HG02938 (cell line): ENCODE data around the gene NEDD4L.
A peak's percentile ranks its signal among the peaks of the same experiment; 100 is the strongest.

Experiments used
- ATAC-seq: cut with Tn5 transposase; IDR thresholded peaks from one replicate; pipeline ENCODE4 v1.9.1; 2021; ENCODE audit warnings: mild to moderate bottlenecking, moderate library complexity; ENCODE audit not compliant: unreplicated experiment

The NEDD4L gene

DNA sequence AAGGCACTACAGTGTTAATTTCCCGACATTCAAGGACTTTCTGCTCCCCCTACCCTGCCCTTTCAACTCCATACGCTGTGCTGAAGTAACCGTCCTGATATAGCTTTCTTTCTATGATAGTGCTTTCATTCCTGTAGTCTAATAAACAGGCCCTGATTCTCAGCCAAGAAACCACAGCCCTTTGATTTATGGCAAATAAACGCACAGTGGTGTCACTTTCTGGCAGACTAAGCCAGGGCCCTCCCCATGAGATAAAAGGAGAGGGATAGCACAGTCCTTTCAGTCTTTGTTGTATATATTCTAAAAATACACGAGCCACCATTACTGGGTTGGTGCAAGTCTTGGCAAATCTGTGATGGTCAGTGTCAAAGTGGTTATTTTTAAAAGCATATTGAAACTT, 293.7 kb downstream of the NEDD4L start:
- no peak for ATAC-seq

DNA sequence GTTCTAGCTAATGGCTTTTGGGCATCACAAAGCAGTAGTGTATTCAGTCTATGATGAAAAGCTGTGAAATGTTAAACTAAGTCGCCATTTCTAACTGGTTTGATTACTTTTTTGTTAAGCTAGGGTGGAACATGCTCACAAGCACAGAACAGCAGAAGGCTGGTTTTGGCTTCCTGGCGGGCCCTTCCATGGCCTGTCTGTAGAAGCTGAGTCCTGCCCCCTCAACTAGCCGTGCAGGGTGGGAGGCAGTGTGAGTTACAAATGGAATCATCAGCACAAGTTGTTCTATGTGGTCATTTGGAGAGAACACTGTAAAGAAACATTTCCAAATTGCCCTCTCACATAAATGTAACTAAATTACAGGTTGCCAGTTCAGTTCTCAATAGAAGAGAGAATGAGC, 294.1 kb downstream of the NEDD4L start:
- no peak for ATAC-seq

DNA sequence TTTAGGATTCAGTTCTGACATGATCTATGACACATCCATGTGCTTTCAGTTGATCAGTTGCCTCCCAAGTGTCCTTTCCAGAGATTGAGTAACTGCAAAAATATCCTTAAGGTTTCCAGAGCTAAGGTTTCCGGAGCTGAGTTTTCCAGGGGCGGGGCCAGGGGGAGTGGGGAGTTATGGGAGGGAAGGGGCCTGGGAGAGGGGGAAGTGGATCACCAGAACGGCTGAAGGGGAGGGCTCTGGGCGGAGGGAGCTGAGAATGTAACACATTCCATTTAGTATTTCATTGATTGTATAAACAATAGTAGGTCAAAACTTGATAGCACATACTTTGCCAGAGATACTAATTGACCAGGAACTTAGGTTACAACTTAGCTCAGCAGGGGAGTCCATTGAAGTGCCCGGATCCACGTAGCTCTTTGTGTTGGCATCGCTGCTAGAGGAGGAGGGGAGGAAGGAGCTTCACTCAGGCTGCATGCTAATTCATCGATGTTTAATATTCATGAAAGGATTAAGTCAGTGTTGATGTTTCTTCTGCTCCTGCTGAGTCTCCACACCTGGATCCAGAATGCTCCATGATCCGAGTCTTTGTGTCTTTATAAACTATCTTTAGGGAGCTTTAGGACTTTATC, 295.1 kb downstream of the NEDD4L start:
- ATAC-seq = no peak

DNA sequence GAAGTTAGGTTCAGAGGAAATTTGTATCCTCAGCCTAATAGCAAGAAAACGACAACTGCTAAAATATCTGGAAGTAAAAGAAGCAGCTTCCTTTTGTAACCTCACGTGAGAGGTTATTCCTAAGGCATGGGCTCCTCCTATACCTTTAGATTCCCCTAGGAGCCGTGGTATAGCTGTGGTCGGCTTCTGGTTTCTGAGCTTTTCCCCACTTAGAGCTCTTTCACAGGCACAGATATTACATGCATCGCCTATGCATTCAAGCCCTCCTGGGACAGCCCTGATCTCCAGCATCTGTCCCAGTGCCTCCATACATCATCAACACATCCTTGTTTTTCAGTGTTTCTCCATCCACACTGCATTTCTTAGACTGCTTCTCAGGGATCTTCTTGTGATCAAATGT, 295.9 kb downstream of the NEDD4L start:
- ATAC-seq = no peak

DNA sequence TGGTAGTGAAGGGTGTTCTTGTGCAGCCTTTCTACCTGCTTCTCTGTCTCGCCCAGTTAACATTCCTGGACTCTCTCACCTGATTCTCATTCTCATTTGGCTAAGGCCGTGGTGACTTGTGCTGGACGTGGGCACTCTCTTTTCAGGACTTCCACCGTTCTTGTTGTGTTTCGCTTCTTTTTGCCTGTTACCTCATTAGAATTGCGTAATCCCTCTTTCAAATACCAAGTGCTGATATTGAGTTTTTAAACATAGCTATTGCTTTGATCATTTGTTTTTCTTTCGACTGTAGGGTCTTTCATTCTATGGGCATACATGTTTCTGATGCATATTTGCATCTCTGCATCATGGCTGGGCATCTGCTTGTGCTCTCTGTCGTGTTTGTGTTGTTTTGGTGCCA, 297.9 kb downstream of the NEDD4L start:
- ATAC-seq = no peak

DNA sequence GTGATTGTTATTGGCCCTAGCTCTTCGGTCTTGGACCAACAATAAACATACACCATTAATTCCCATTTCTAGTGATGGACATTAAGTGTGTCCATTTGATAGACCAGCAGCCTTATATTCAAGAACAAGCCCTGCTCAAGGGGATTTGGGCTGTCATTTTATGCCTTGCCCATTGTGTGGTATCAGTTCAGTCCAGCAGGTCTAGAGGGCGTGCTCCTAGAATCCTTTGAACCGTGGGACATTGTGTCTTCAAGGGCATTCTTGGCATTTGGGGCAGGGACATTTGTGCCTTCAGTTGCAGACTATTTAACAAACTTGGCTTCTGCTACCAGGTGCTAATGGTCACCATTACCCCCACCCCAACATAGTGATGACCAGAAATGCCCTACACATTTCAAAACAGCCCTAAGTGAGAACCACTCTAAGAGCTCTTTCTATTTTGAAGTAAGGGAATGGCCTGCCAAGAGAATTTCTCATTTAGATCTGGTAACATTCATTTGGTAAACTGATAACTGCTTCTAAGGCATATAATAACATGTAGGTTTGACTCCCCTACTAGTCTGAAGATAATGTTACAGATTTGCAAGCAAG, 300.1 kb downstream of the NEDD4L start:
- no peak for ATAC-seq

DNA sequence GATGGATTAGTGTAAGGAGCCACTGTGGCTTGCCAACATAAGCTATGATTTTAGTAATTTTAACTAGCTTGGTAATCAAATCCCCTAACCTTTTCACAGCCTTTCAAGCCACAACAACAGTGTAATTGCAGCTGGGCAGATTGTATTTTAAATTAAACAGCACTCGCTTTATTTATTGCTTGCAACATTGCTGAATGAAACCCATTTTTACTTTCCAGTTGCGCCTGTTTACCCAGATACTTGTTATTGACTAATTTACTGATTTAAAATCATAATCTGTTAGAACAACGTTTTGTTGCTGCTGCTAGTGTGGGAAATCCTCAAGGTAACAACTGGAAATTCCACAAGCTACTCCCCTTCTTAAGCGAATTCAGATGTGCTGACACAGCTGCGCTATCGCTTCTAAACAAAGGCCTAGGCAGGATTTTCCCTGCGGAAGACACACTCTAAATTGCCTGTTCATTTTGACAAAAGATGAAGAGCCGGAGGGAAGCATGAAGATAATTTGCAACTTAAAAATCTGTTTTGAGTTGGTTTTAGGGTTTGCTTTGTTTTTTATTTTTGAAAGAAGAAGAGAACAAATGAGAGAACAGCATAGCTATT, 300.9 kb downstream of the NEDD4L start:
- no peak for ATAC-seq

DNA sequence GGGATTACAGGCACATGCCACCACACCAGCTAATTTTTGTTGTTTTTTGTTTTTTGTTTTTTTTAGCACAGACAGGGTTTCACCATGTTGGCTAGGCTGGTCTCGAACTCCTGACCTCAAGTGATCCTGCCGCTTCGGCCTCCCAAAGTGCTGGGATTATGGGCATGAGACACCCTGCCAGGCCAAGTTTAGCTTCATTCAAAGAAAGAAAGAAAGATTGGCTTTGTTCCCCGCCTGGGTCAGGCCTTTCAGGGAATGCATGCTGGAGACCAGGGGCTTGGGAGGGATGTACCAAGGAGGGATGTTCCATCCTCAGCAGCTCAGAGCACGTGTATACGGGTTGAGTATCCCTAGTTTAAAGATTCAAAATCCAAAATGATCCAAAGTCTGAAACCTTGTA, 301.8 kb downstream of the NEDD4L start:
- no peak for ATAC-seq

DNA sequence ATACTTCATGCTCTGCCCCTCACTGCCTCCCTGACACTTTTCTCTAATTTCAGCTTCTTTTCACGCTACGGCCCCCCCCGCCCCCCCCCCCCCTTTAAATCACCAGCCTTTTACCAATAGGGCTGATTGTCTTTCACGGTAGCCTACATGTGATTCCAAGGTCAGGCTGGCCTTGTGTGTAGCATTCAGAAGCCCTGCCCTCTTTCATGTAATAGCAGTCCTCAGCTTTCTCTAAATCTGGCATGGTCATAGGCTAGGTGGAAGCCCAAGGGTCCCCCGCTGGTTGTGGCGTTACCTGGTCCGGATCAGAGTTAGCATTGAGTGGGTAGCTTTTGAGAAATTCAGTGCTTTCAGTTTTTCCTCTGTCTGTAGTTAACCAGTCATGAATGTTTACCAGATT, 303.1 kb downstream of the NEDD4L start:
- ATAC-seq = no peak

DNA sequence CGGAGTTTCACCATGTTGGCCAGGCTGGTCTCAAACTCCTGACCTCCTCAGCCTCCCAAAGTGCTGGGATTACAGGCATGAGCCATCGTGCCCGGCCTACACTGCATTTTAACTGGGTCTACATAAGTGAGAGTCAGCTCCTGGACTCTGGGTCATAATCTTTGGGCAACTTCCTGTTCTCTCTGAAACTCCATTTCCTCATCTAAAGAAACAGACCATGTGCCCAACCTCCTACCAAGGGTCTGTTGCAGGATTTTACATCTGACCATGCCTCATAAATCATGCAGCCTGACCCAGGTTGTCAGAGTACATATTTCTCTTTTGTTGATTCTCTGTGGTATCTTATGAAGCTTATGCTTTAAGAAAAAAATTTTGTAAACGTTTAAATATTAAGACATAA, 304.5 kb downstream of the NEDD4L start:
- ATAC-seq = no peak

DNA sequence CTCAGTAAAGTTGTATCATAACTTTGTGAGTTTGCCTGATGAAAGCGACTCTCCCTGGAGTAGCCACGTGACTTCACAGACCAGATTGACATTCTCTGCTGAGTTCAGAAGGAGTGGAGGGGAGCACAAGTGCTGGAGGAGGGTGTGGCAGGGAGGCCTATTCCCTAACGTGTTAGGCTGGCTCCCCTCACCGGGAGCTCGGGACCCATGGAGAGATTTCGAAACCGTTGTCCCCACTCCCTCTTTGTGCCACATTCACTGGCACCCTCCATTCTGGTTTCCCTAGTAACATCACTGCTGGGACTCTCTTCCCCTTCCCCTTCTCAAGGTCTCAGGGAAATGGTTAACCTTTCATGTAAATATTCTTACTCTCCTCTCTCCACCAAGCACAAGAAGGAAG, 304.9 kb downstream of the NEDD4L start:
- ATAC-seq = no peak

DNA sequence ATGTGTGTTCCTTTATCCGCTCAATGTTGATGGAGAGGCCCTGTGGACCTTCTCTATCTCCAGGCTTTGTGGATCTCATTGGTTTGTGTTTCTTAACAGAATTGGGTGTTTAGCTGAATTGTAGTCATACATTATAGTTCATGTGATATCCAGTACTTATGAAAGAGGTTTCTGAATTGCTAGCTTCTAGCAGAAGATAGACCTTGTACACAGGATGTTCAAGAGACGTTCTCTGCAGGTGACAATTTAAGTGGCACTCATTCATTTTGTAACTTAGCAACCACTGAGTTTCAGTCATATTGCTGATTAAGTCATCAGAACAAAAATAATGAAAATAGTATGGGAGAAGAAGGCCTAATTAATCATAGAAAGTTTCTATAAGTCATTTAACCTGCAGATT, 305.6 kb downstream of the NEDD4L start:
- ATAC-seq = peak; percentile 58

DNA sequence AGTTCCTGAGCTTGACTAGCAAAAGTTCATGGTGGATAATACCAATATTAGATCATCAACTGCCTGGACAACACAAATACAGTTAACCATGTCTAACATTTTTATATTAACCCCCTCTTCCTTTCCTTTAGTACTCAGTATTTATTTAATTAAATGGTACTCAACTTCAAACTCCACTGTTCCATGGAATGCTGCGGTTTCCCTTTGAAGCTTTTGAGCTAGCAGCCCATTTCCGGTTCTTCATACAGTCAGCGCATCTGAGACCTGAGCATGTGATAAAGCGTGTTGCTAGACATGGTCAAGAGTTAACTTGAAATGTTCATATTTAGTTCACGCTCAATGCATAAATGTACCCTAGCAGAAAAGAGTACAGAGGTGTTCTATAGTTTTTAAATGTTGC, 306.5 kb downstream of the NEDD4L start:
- ATAC-seq = no peak

DNA sequence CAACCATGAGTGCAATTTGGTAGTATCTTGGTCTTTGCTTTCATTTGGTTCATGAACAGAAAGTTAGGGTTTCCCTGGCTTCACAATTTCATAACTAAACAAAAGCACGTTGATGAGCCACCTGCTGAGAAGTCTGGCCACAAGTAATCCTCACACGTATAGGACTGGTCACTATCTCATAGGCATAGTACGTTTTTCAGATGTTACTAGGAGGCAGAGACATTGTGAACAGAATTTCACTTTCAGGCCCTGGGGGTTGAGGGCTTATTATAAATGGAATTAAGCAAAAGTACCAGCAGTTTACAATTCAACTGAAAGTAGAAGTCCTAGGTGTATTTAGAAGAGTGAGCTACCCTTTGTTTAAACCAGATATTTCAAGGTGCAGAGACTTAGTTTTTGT, 307.8 kb downstream of the NEDD4L start:
- no peak for ATAC-seq

DNA sequence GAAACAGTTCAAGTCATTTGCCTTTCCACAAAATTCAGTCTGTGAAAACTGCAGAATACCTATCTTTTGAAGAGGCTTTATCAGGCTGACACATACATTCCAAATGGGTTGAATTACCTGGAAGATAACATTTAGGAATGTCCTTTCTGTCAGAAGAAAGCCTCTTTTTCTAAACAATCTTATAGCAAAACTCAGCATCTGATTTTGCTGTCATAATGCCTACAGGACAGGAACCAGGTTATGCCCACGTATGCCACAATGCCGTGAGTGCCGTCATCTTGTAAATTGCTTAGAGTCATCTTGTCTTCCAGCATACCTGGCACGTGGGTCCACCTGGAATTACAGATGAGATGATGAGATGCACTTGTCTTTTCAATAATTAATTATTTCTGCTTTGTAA, 309.6 kb downstream of the NEDD4L start:
- ATAC-seq = no peak

DNA sequence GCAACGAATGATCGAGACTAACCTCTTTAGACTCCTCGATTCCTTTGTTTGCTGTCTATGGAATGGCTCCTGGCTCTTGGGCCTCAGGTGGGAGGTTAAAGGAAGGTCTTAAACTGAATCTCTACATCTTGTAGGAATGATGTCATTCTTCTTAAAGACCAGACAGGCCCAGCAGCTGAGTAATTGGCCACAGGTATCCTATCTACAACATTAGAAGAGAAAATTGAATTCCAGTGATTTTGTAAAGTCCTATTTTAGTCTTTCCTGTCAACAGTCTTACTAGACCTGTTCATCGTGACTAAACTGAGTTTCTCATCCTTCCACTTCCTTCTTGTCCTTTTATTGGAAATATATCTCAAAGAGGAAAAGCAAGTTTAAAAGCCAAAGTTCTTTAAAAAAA, 310.0 kb downstream of the NEDD4L start:
- no peak for ATAC-seq

DNA sequence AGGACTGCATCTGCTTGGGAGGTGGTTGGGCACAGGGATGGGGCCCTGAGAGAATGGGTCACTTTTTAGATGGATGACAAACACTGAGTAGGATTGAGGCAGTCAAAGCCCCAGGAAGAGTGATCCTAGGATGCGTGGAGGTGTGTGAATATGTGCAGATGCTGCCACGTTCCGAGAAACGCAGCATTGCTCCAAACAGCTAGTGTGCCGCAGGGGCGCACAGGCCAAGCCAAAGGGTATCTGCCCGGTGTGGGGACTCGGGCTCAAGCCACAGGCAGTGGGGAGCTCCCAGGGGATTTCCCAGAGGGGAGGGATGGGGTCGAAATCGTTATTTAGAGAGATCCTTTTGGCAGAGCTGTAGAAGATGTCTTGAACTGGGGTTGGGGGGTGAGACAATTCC, 310.8 kb downstream of the NEDD4L start:
- no peak for ATAC-seq

DNA sequence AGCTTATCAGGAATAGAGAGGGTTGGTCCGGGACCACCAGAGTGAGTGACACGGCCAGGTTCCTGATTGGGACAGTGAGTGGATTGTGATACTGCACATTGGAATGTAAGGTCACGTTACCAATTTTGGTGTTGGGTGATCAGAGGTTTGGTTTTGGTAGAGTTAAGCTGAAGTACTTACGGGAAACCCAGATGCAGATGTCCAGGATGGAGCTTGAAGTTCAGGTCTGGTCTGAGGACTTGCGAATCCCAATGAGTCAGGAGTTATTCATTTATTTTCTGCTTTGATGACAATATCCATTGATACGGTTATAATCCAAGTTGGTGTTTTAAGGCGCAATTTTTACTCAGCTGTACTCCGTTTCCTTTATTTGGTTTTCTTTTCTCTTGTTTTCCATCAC, 311.2 kb downstream of the NEDD4L start:
- no peak for ATAC-seq

DNA sequence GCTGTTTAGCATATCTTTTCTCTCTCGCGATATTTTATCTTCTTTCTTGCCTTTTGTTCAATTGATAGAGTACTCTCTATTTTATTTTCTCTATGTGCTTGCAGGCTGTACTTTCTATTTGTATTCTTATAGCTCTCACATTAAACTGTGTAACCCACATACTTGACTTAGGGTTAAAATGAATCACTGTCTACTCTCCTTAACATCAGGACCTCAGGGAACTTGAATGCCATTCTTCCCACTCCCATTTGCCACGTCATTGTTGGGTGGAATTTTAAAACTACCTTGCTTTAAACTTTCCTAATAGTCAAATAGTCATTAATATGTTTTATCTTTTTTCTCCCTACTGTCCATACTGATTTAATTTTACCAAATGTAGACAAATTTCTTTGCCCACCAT, 315.2 kb downstream of the NEDD4L start:
- no peak for ATAC-seq

DNA sequence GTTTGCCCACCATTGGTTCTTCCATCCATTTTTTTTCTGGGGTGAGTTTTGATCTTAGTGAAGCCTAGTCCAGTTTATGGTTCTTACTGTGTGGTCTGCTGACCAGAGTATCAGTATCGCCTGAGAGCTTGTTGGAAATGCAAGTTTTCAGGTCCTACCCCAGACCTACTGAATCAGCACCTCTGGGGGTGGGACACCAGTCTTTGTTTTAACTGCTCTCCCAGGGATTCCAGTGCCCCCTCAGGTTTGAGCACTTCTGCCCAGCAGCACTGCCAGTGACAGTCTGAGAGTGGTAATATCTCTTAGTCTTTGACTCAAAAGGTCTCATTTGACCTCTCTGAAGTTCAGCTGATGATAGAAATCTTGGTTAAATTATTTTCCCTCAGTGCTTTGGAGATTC, 315.6 kb downstream of the NEDD4L start:
- ATAC-seq = no peak

DNA sequence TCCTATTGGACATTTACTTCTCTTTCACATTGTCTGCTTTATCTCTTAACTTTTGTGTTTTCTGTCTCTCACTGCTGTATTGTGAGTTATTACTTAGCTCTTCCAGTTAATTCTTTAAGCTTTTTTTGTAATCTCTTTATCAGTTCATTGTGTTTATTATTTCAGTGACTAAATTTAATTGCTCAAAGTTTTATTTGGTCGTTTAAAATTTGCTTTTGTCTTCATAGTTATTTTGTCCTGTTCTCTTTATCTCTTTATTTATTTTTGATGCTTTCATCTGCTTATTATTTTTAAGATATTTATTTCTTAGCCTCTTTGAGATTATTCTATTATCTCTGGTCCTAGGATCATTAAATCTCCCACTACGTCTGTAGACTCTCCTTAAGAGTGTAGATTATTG, 316.3 kb downstream of the NEDD4L start:
- no peak for ATAC-seq

DNA sequence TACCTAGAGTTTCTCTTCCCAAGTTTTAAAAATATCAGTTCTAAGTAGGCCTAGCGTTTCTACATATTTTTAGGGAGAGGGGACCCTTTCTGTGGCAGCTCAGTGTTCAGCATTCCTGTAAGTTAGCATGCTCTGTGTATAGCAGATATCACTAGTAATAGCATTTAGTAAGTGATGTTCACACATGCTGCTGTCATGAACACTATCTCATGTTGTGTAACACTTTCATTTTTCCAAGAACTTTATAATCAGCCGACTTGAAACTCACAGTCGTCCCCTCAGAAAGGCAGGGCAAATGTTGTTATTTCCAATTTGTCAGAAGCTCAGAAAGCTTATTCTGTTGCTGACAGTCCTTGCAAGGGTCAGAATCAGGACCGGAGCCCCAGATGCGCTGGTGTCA, 317.2 kb downstream of the NEDD4L start:
- ATAC-seq = no peak

DNA sequence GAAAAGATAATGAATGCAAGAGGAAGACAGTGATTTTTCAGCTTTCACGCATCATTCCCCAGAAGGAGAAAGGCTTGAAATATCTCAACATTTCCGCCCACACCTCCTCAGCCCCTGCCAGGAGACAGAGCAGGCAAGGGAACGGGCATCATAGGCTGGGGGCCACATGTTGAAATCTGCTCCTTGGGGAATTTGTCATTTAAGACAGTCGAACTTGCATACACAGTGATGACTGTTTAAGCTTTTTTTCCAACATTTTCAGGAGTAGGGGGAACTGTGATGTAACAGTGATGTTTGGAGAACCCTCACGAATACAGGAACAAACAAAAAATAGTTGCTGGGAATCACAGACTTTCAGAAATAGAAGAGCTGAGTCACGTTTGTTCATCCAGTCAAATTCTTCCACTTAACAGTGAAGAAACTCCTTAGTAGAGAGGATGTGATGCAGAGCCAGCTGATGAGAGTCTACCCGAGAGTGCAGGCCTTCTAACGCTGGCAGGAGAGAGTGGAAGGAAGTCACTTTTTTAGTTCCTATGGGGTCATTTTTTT, 318.1 kb downstream of the NEDD4L start:
- ATAC-seq = no peak
